ENCODE results near the gene TTC39A. TPM values are rescaled to one million over a fixed set of nuclear protein-coding genes. Genes with fewer than 3 reads are reported as not detected.

TTC39A gene
- total RNA-seq, 1 donor from 2014 or later: 1.4 TPM

- Histone ChIP-seq H3K4me2 (ENCODE audit: low read length) (peak overlapping the region; percentile 83), H4K20me1 (ENCODE audit: insufficient read depth, low read length) (no peaks in the 10 kb centered on the region), H3K9me3 (ENCODE audit: insufficient read depth, low read depth, low read length) (no peaks in the 10 kb centered on the region), H3K79me2 (ENCODE audit: insufficient read depth, low read length) (no peaks in the 10 kb centered on the region), H2AFZ (ENCODE audit: low read depth, low read length) (peak overlapping the region; percentile 18), H3K4me1 (ENCODE audit: insufficient read depth, low read length) (peaks cover 20% of the 10 kb centered on the region), H3K27me3 (ENCODE audit: insufficient read depth, low read length) (no peaks in the 10 kb centered on the region), H3K27ac (ENCODE audit: low read depth, low read length) (no peak overlapping the region), H3K36me3 (ENCODE audit: insufficient read depth, low read length) (no peaks in the 10 kb centered on the region), H3K4me3 (ENCODE audit: insufficient read depth, low read depth, low read length) (no peak overlapping the region), H3K9ac (ENCODE audit: low read length) (no peak overlapping the region)
- no peaks in the 10 kb centered on the region for H3K36me3 Mint-ChIP-seq (ENCODE audit: low read depth, unreplicated experiment)
- peaks cover 10% of the 10 kb centered on the region for H3K27me3 Mint-ChIP-seq (ENCODE audit: low read depth, unreplicated experiment)
- peak overlapping the region; percentile 72 for H3K4me3 Mint-ChIP-seq (ENCODE audit: unreplicated experiment)
- TF ChIP-seq EZH2 (IDR thresholded peaks at IDR 0.05; ENCODE audit: insufficient read depth, low read length): no peak
- TF ChIP-seq, protein P1, sequence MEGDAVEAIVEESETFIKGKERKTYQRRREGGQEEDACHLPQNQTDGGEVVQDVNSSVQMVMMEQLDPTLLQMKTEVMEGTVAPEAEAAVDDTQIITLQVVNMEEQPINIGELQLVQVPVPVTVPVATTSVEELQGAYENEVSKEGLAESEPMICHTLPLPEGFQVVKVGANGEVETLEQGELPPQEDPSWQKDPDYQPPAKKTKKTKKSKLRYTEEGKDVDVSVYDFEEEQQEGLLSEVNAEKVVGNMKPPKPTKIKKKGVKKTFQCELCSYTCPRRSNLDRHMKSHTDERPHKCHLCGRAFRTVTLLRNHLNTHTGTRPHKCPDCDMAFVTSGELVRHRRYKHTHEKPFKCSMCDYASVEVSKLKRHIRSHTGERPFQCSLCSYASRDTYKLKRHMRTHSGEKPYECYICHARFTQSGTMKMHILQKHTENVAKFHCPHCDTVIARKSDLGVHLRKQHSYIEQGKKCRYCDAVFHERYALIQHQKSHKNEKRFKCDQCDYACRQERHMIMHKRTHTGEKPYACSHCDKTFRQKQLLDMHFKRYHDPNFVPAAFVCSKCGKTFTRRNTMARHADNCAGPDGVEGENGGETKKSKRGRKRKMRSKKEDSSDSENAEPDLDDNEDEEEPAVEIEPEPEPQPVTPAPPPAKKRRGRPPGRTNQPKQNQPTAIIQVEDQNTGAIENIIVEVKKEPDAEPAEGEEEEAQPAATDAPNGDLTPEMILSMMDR (IDR thresholded peaks at IDR 0.05; ENCODE audit: insufficient read depth, low read depth, low read length): no peak
- H3K4me1 Mint-ChIP-seq (ENCODE audit: low read depth, unreplicated experiment): peaks cover 23% of the 10 kb centered on the region
- FAIRE-seq (no peak), DNase-seq (ENCODE audit: low read depth) (peak; percentile 39)
- peak overlapping the region; percentile 50 for H3K27ac Mint-ChIP-seq (ENCODE audit: unreplicated experiment)
- no peaks in the 10 kb centered on the region for H3K9me3 Mint-ChIP-seq (ENCODE audit: unreplicated experiment)
These were observed 1.1 kb upstream of the TTC39A start for GRCh38 chr1:51331206-51332100.

DNA sequence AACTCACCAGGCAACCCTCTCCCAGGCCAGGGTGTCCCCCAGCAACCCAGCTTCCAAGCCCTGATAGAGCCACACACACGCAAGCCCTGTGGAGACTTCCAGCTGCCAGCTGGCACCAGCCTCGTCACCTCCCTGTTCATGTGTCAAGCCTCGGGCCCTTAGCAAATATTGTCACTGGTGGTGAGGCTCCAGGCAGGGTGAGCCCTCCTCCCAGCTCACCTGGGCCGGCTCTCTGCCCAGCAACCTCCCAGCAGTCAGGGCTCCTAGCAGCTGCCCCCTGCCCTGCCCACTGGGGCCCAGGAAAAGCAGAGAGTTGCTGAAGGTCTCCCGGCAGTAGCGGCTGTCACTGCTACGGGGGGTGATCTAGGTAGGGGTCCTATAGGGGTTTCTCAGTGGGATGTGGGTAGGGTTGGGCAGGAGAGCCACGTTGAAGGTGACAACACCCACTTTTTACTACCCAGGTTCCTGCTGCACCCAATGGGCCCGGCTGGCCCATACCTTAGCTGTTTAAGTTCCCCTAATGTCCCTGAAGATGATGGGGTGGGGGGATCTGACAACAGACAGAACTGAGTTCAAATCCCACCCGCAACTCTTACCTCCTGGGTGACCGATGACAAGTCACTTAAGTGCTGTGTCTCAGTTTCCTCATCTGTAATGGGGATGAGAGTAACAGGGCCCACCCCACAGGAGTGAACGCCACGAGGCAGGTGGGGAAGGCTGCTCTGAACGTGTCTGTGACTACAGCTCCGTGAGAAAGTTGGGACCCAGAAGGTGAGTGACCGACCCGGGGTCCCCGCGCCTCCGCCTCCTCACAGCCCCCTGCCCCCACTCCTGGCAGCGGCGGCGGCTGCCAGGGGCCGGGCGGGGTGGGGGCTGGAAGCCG is 678 bp downstream of the TTC39A start:
- H3K4me1 ChIP-seq (ENCODE audit: insufficient read depth, low read length): peaks cover 20% of the 10 kb centered on the region
- no peak overlapping the region for H3K27ac ChIP-seq (ENCODE audit: low read depth, low read length)
- H3K27me3 Mint-ChIP-seq (ENCODE audit: low read depth, unreplicated experiment): peaks cover 15% of the 10 kb centered on the region
- no peak overlapping the region for H3K4me3 ChIP-seq (ENCODE audit: insufficient read depth, low read depth, low read length)
- H3K9me3 ChIP-seq (ENCODE audit: insufficient read depth, low read depth, low read length): no peaks in the 10 kb centered on the region
- TF ChIP-seq EZH2 (IDR thresholded peaks at IDR 0.05; ENCODE audit: insufficient read depth, low read length): no peak
- TF ChIP-seq, protein P1 (IDR thresholded peaks at IDR 0.05; ENCODE audit: insufficient read depth, low read depth, low read length): no peak
- no peaks in the 10 kb centered on the region for H3K36me3 ChIP-seq (ENCODE audit: insufficient read depth, low read length)
- no peak overlapping the region for H2AFZ ChIP-seq (ENCODE audit: low read depth, low read length)
- H3K36me3 Mint-ChIP-seq (ENCODE audit: low read depth, unreplicated experiment): no peaks in the 10 kb centered on the region
- no peak for FAIRE-seq
- H4K20me1 ChIP-seq (ENCODE audit: insufficient read depth, low read length): no peaks in the 10 kb centered on the region
- no peaks in the 10 kb centered on the region for H3K27me3 ChIP-seq (ENCODE audit: insufficient read depth, low read length)
- H3K4me1 Mint-ChIP-seq (ENCODE audit: low read depth, unreplicated experiment): peaks cover 23% of the 10 kb centered on the region
- H3K9ac ChIP-seq (ENCODE audit: low read length): no peak overlapping the region
- peak overlapping the region; percentile 83 for H3K4me2 ChIP-seq (ENCODE audit: low read length)
- H3K79me2 ChIP-seq (ENCODE audit: insufficient read depth, low read length): no peaks in the 10 kb centered on the region
- no peaks in the 10 kb centered on the region for H3K9me3 Mint-ChIP-seq (ENCODE audit: unreplicated experiment)
- H3K4me3 Mint-ChIP-seq (ENCODE audit: unreplicated experiment): no peak overlapping the region
- H3K27ac Mint-ChIP-seq (ENCODE audit: unreplicated experiment): no peak overlapping the region
- no peak for DNase-seq (ENCODE audit: low read depth)
